GM19023 (cell line): Measurements from ENCODE around the gene DAPK2.

ENCODE experiments used
- ATAC-seq: cut with Tn5 transposase; IDR thresholded peaks from one replicate; pipeline ENCODE4 v1.9.1; 2021; ENCODE audit warnings: mild to moderate bottlenecking, moderate library complexity; ENCODE audit not compliant: unreplicated experiment

The DAPK2 gene

DNA sequence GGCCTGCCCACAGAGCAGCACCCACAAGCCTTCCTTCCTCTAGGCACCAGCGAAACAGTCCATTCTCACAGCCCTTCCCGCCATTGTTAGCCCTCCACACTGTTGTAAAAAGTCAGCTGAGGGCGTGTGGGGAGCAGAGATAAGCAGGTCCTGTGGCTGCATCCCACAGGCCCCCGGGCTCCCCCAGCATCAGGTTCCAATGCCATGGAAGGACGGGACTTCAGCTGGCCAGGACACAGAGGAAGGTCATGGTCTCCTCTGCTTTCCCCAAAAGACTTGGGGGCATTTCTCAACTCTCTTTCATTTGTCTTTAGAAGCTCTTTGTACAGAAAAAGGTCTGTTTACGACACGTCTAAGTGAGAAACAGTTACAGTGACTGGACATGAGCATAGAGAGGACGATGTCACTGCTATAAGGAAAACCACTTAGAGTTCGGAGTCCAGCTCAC lies 127.4 kb downstream of the DAPK2 start:
- ATAC-seq: no peak

- no peak for ATAC-seq
Observed at GRCh38 chr15:63918317-63918672, 128.0 kb downstream of the DAPK2 start.

DNA sequence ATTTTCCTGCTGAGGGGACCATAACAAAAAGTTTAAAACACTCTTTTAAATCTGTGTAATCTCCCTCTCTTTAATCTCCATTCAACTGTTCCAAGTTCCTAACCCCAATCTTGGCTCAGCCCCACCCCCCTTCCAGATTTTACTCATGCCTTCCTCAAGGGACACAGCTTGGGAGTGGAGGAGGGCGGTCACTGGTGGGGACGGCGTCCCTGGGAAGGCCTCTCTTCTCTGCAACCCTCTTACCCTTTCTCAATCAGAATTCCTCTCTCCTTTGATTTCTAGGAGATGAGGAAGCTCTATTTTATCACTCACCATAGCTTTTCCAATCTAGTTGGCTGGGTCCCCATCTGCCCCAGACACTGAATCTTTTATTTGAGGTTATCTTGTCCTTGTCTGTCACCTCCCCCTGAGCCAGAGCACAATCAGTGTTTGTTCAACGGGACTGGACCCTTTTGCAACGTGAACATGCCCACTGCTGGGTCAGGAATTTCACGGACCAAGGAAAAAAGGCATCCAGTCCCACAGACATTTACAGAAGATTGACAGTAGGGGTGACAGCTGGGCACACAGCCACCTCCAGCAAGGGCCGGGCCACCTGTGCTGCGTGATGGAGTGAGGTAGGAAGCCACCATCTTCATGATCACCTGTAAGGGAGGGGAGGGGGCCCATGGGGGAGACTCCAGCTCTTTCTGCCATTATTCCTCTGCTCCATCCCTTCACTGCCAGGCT lies 128.5 kb downstream of the DAPK2 start:
- no peak for ATAC-seq

GRCh38 chr15:63915873-63916771 lies 130.2 kb downstream of the DAPK2 start:
- no peak for ATAC-seq

DNA sequence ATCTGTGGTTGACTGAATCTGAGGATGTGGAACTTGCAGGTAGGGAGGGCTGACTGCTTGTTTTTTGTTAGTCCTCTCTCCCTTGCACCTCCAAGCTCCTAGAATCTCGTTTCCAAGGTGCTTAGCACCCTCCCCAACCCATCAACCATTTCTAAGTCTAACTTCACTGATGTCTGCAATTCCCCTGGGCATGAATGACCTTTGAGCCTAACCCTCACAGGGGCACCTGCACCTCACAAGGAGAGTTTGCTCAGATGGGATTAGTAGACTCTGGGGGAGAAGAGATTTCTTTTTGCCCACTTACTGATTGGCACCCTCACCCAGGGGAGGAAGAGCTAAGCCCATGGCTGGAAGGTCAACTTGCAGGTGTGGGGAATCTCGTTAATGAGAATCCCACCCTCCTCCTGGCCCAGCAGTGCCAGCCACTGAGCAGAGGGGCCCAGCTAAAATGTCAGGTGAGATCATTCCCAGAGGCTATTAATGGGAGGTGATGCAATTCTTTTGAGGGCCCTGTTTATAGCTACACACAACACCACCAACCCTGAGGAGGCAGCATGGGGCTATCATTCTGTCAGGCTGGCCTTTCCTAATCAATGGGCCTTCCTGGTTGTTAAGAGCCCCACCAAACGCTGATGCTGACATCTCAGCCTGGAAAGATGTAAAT lies 130.9 kb downstream of the DAPK2 start:
- no peak for ATAC-seq

DNA sequence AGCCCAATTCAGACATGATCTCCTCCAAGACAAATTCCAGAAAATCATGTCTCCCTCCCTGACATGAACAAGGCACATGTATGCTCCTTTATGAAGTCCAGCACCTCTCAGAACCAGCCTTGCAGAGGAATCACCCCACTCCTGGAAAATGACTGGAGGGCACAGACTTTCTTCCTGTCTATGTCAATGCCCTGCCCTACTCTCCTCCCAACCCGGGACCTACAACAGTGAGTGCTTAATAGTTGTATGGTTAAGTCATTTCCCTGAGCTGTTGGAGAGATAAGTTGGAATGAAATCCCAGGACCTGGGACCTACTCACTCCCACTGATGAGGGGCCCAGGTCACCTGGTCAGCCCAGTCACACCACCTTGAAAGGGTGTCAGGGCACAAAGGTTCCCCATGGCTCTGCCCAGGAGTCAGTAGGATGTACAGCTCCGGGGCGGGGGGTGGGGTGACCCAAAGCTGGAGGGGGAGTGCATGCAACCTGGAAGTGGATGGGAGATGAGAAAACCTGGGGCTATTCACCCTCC lies 132.4 kb downstream of the DAPK2 start:
- no peak for ATAC-seq

GRCh38 chr15:63913336-63913735 lies 132.9 kb downstream of the DAPK2 start:
- no peak for ATAC-seq

DNA sequence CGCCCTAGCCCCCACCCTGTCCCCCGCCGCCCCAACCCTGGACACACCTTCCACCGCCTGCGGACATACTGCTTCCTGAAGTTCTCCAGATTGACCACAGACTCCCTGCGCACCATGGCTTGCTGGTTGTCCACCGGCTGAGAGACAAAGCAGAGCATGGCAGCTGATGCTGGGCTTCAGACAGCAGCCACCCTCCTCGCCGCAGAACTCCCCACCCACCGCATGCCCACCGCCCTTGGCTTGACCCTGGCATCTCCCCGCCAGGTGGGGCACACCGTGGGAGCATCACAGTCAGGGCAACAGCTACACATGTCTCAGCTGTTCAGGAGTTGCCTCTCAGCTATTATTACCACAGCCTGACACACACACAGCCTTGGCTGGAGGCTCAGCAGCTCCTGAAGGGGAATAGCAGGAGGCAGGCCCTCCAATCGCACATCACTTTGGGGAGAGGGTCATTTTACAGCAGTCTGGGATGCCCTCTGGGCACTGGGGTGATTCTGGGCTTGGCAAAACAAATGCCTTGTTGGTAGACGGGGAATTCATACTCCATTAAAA lies 134.1 kb downstream of the DAPK2 start:
- no peak for ATAC-seq

GRCh38 chr15:63911160-63911559 lies 135.1 kb downstream of the DAPK2 start:
- ATAC-seq: no peak

DNA sequence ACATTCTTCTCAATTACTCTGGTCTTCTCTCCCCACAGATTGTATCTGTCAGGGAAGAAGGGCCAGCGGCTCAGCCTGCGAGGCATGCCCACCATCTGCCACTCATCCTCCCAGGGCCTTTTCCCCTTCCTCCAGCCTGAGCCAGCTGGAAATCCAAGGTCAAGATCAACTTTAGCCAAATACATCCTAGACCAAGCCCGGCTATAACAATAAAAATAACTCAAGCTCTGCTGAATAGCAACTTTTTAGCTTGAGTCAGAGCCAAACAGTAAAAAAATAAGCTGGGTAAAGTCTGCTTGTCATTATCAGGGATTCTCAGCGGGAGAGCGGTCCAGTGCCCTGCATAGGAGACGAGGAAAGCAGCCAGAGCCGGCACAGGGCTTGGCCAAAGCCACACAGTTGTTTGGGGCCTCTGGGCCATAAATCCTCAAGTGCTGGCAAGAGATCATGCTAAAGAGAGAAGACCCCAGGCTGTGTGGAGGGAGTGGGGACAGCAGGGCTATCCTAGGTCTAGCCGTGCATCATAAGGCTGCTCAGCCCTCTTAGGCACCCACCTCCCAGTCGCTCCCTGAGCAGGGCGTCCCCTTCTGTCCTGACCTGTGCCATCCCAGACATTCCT lies 136.4 kb downstream of the DAPK2 start:
- no peak for ATAC-seq

DNA sequence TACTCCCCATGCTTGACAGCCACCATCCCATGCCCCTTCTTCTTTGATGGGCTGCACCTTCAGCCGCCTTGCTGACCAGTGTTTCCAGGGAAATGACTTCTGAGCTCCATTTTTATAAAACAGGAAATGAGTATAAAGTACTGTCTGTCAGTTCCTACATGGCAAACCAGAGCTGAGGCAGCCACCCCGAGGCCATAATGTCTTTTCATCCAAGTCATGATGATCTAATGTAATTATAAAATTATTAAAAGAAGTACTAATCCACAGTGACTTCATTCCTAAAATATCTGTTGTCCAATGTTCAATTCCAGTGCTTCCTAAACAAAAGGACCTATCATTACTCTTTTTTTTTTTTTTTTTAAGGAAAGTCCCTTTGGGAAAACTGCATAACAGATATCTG lies 137.3 kb downstream of the DAPK2 start:
- ATAC-seq: no peak

GRCh38 chr15:63908281-63908680 lies 138.0 kb downstream of the DAPK2 start:
- no peak for ATAC-seq

DNA sequence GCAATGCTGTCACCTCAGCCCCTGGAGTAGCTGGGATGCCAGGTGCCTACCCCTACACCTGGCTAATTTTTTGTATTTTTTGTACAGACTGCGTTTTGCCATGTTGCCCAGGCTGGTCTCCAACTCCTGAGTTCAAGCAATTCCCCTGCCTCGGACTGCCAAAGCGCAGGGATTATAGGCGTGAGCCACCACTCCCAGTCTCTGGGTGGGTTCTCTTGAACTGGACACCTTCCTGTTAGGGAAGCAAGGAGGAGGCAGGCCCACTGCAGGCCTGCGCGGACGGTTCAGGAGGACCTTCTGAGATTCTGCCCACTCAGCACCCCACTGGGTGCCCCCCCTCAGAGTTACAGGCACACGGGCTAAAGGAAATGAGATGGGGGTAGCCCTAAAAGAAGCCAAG lies 138.8 kb downstream of the DAPK2 start:
- ATAC-seq: no peak

DNA sequence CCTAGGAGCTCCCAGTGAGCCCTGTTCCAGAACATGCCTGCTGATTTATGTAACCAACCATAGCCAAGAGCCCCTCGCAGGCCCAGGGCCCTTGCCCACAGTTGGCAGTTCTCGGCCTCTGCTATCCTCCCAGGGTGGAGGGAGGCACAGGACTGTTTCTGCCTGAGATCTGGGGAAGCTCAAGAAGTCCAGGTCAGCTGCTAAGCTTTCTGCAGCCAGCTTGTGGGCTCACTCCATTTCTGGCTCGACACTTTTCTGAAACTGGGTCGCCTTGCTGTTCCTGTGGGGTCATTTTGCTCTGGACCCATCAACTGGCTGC lies 140.1 kb downstream of the DAPK2 start:
- ATAC-seq: no peak

DNA sequence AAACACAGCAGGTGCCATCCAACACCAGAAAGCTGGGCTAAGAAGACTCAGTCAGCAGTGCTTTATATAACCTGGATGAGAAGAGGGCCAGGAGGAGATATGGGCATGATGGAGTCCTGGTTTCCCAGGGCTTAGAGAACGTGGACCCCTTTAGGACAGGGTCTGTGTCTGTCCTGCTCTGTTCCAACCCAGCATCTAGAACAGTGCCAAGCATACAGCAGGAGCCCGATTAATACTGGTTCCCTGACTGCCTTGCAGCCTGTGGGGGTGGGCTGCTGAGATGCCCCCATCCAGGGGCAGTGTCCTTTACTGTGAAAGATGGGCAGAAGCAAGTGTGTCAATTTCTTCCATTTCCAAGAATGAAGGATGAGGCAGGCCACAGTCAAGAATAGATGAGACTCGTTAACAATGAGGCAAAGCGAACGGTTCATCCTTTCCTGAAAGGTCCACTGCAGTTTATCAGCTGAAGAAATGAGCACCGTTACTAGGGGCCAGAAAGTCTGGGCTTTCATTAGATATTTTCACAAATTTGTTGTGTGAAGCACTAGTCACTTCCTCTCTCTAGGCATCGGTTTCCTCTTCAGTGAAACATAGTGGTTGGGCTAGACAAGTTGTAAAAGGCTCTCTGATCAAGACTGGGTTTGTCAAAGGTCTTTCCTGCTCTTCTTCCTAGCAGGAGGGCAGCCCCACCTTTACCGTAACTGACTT lies 140.6 kb downstream of the DAPK2 start:
- ATAC-seq: no peak

DNA sequence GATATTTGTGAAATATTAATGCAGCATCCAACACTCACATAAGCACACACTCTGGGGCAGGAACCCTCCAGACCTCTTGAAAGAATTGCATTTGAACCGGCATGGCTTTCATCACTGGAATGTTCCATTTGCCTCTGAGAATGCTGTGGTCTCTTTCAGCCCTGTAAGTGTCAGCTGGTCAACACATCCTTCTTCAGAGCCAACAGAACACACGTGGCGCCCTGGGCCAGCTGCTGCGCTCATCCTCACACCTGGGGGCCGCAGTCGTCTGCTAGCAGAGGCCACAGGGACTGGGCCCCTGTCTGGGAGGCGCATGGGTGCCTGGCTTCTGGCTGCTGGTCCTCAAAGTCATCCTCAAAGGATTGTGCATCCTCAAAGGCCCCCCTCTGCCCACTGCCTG lies 141.2 kb downstream of the DAPK2 start:
- ATAC-seq: no peak

GRCh38 chr15:63904042-63904441 lies 142.2 kb downstream of the DAPK2 start:
- no peak for ATAC-seq

DNA sequence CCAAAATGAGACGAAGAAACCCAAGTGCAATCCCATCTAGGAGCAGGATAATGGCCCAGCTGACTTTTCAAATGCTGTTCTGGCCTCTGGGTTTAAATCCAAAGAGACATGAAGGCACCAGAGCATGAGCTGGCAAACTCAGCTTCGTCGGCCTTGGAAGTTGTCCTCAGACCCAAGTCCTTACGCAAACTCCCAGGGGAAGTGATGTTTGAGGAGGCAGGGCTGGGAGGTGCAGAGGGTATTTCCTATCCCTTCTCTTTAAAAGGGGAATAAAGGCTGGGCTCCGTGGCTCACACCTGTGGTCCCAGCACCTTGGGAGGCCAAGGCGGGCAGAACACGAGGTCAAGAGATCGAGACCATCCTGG lies 143.6 kb downstream of the DAPK2 start:
- no peak for ATAC-seq

GRCh38 chr15:63901912-63902670 lies 144.2 kb downstream of the DAPK2 start:
- no peak for ATAC-seq

DNA sequence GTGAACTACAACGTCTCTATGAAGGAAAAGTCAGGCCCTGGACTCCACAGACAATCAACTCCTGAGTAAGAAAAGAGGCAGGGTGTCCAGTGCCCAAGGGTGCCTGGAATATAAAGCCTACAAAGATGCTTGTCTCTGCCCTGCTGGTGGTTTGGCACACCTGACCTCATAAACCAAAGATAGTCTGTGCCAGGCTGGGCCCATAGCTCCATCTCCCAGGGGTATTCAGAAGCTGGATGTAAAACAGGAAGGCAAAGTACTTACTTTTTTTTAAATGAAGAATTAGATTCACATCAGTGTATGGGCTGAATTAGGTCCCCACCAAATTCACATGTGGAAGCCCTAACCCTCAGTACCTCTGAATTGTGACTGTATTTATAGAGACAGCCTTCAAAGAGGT lies 146.0 kb downstream of the DAPK2 start:
- ATAC-seq: no peak
